GM12873 (cell line): ENCODE data around the gene DNAI2.

Source experiments
- CTCF ChIP-seq: IDR thresholded peaks from 2 replicates; pipeline ENCODE4 v1.5.1; 2012; ENCODE audit warnings: low read depth, mild to moderate bottlenecking, moderate library complexity, low read length, control low read depth; ENCODE audit not compliant: insufficient read depth; ENCODE audit errors: missing control alignments

DNAI2 gene

GRCh38 chr17:74361230-74362068 is 87.4 kb downstream of the DNAI2 start, which contains the start of gene BTBD17:
BTBD17 (minus strand) TSS chr17:74361868; CDS start chr17:74361819, 49 bp downstream.
- TF ChIP-seq CTCF: peak; percentile 68

DNA sequence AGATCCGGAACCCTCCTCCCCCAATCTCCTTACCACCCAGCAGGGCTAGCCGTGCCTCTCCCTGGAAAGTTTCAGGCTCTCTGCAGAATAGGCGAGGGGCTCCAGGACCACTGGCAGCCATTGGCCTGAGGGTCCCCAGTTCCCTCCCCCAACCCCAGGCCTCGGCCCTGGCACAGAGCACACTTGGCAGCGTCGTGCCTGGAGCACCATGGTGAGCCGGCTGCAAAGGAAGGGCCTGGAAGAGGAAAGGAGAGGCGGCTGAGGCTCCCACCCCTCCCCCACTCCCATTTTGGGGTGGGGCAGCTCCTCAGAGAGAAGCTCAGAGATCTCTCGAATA is 88.0 kb downstream of the DNAI2 start:
- no peak for TF ChIP-seq CTCF

GRCh38 chr17:74362810-74363498 is 88.9 kb downstream of the DNAI2 start:
- no peak for TF ChIP-seq CTCF
